A549 (cell line): ENCODE data around the gene DGKA. TPM values are rescaled to one million over a fixed set of nuclear protein-coding genes. Genes with fewer than 3 reads are reported as not detected.

Source experiments
- ATAC-seq, 2 experiments: fragments of 200-7000 bp in 1 of 2; fragments of >200 bp in 1 of 2; cut with Nextera tagmentation in 1 of 2; cut with Tn5 transposase in 1 of 2; 3 replicates each; pipeline versions ENCODE4 v1.8.0 to v1.9.1; 2018 to 2020; ENCODE audit warnings: mild to moderate bottlenecking in 1 of 2, moderate library complexity in 1 of 2
- CTCF ChIA-PET: fragments of 300-600 bp; sonication (Branson Sonifier 250); formaldehyde crosslinking; extraction: SDS; loops from one replicate; lab custom pipeline; 2021; ENCODE audit warnings: antibody characterized with exemption, inconsistent platforms; lab: Yijun Ruan, JAX
- POLR2A ChIA-PET: fragments of 350-600 bp; formaldehyde crosslinking; extraction: SDS; loops from one replicate; lab custom pipeline; 2021; ENCODE audit warnings: antibody characterized with exemption, inconsistent platforms; lab: Yijun Ruan, JAX
- DNase-seq, 2 experiments: peaks; one replicate each; pipeline versions ENCODE4 v3.0.0 to v3.0.0-alpha.2; 2011 to 2016; ENCODE audit warnings: low read depth in 1 of 2, low spot score in 1 of 2
- FAIRE-seq: peaks from 2 replicates; lab custom pipeline; 2011; peaks lifted over from hg19 to GRCh38; lab: Jason Lieb, UNC
- H3K27ac ChIP-seq, 2 experiments: fragments of >200 bp; sonication (Bioruptor Twin); formaldehyde crosslinking; 3 replicates each; pipeline ENCODE4 v1.5.1; 2016 to 2017
- H3K4me1 ChIP-seq: fragments of >200 bp; sonication (Bioruptor Twin); formaldehyde crosslinking; 3 replicates; pipeline ENCODE4 v1.6.1; 2016
- H3K4me2 ChIP-seq: fragments of >200 bp; sonication (Bioruptor Twin); formaldehyde crosslinking; 3 replicates; pipeline ENCODE4 v1.6.1; 2016
- H3K4me3 ChIP-seq: fragments of >200 bp; sonication (Bioruptor Twin); formaldehyde crosslinking; 3 replicates; pipeline ENCODE4 v1.5.1; 2016
- H3K9me3 ChIP-seq: fragments of >200 bp; sonication (Bioruptor Twin); formaldehyde crosslinking; 3 replicates; pipeline ENCODE4 v1.6.1; 2016
- BCL3 ChIP-seq: fragments of >200 bp; sonication (Bioruptor Twin); formaldehyde crosslinking; IDR thresholded peaks from 3 replicates; pipeline ENCODE4 v1.6.1; 2016
- BHLHE40 ChIP-seq: IDR thresholded peaks from 2 replicates; pipeline ENCODE4 v1.6.1; 2012; ENCODE audit warnings: low read depth, low read length, inconsistent platforms
- CBX2 ChIP-seq: fragments of 200-600 bp; sonication (generic); IDR thresholded peaks from 2 replicates; pipeline ENCODE4 v1.6.1; 2016; ENCODE audit warnings: low read depth, mild to moderate bottlenecking, borderline replicate concordance
- CBX8 ChIP-seq: fragments of 200-600 bp; sonication (generic); IDR thresholded peaks from 2 replicates; pipeline ENCODE4 v1.6.1; 2016
- CEBPB ChIP-seq, 2 experiments: fragments of >200 bp in 1 of 2; sonication (Bioruptor Twin) in 1 of 2; formaldehyde crosslinking in 1 of 2; IDR thresholded peaks; 2 replicates each; pipeline ENCODE4 v1.6.1; 2012 to 2016
- CHD2 ChIP-seq: fragments of 150-350 bp; IDR thresholded peaks from 2 replicates; pipeline ENCODE4 v1.6.1; 2014; ENCODE audit warnings: low read length; ENCODE audit not compliant: partially characterized antibody
- FOXS1 ChIP-seq: fragments of 250-450 bp; sonication (Bioruptor Pico); IDR thresholded peaks from 2 replicates; pipeline ENCODE4 v1.5.0; 2020; ENCODE audit warnings: mild to moderate bottlenecking, moderate library complexity
- GATA3 ChIP-seq: IDR thresholded peaks from 2 replicates; pipeline ENCODE4 v1.6.1; 2012; ENCODE audit warnings: borderline replicate concordance
- JUN ChIP-seq, 2 experiments: fragments of >200 bp; sonication (Bioruptor Twin); formaldehyde crosslinking; IDR thresholded peaks; 2 replicates in 1 of 2; 3 replicates in 1 of 2; pipeline ENCODE4 v1.6.1; 2016 to 2017
- JUNB ChIP-seq: fragments of >200 bp; sonication (Bioruptor Twin); formaldehyde crosslinking; IDR thresholded peaks from 2 replicates; pipeline ENCODE4 v1.6.1; 2016
- MAFK ChIP-seq: fragments of 450-650 bp; IDR thresholded peaks from 2 replicates; pipeline ENCODE4 v1.6.1; 2014; ENCODE audit not compliant: partially characterized antibody
- MAX ChIP-seq: IDR thresholded peaks from 2 replicates; pipeline ENCODE4 v1.6.1; 2012
- NPAS2 ChIP-seq: fragments of 250-450 bp; sonication (Bioruptor Pico); IDR thresholded peaks from 2 replicates; pipeline ENCODE4 v1.8.0; 2022; ENCODE audit warnings: mild to moderate bottlenecking, moderate library complexity, borderline replicate concordance
- PBX3 ChIP-seq: IDR thresholded peaks from 2 replicates; pipeline ENCODE4 v1.6.1; 2012
- PHF8 ChIP-seq: fragments of 200-600 bp; sonication (generic); IDR thresholded peaks from 2 replicates; pipeline ENCODE4 v1.6.1; 2016; ENCODE audit warnings: low read depth, mild to moderate bottlenecking, antibody characterized with exemption, moderate library complexity, borderline replicate concordance
- POLR2A ChIP-seq: IDR thresholded peaks from 2 replicates; pipeline ENCODE4 v1.6.1; 2012; ENCODE audit warnings: mild to moderate bottlenecking, low read length
- POLR2AphosphoS2 ChIP-seq: conservative IDR thresholded peaks from 2 replicates; pipeline ENCODE4 v1.6.1; 2012; ENCODE audit warnings: low read length, improper control_type of control experiment, inconsistent platforms
- RAD21 ChIP-seq, 2 experiments: fragments of >200 bp in 1 of 2; sonication (Bioruptor Twin) in 1 of 2; formaldehyde crosslinking in 1 of 2; IDR thresholded peaks in 1 of 2; conservative IDR thresholded peaks in 1 of 2; 2 replicates in 1 of 2; 3 replicates in 1 of 2; pipeline ENCODE4 v1.6.1; 2012 to 2018; ENCODE audit warnings: inconsistent platforms in 1 of 2
- RFX5 ChIP-seq: fragments of 450-650 bp; IDR thresholded peaks from 2 replicates; pipeline ENCODE4 v1.7.1; 2014; ENCODE audit warnings: antibody characterized with exemption, mild to moderate bottlenecking, moderate library complexity
- SMC3 ChIP-seq: fragments of >200 bp; sonication (Bioruptor Twin); formaldehyde crosslinking; IDR thresholded peaks from 3 replicates; pipeline ENCODE4 v1.6.1; 2018; ENCODE audit warnings: inconsistent platforms
- SREBF2 ChIP-seq: fragments of 450-650 bp; IDR thresholded peaks from 2 replicates; pipeline ENCODE4 v1.6.1; 2014; ENCODE audit warnings: mild to moderate bottlenecking, moderate library complexity
- TP53 ChIP-seq: fragments of 250-450 bp; sonication (Bioruptor Pico); IDR thresholded peaks from 2 replicates; pipeline ENCODE4 v1.5.0; 2021; ENCODE audit warnings: mild to moderate bottlenecking, moderate library complexity
- ZC3H11A ChIP-seq: fragments of 450-650 bp; IDR thresholded peaks from 2 replicates; pipeline ENCODE4 v1.6.1; 2014; ENCODE audit warnings: antibody characterized with exemption, mild to moderate bottlenecking
- ZNF302 ChIP-seq: fragments of 250-450 bp; sonication (Bioruptor Pico); IDR thresholded peaks from 2 replicates; pipeline ENCODE4 v1.9.0; 2021; ENCODE audit warnings: inconsistent platforms, mild to moderate bottlenecking, moderate library complexity
- WGBS: methylation state at CpG from one replicate; pipeline ENCODE4 v1.1.6; 2017; ENCODE audit errors: missing lambda C conversion rate; 5-methylcytosine and 5-hydroxymethylcytosine counted together
- polyA plus RNA-seq, 4 experiments: library from polyadenylated mRNA; depleted of rRNA in 3 of 4; stranded (reverse); fragments of >200 nt; fragmentation: RNase III in 1 of 4; extraction: RNeasy Plus Mini Kit Qiagen cat#74134 plus additional on column Dnase treatment in 1 of 4; gene quantifications; 2 replicates in 3 of 4; 3 replicates in 1 of 4; pipeline ENCODE4 v1.2.3, GENCODE V29; 2011 to 2017

Gene DGKA
- polyA plus RNA-seq, 2 of the 4 experiments (the other 2 are of a cell fraction), result 21.0 to 24.7 TPM

GRCh38 chr12:55926738-55927587, 4.0 kb upstream of the DGKA start (continued):
- peak; percentile 12; the same call in 1 of the 2 replicates for TF ChIP-seq GATA3
- TF ChIP-seq CHD2, result peak; percentile 38
- no peak for TF ChIP-seq RFX5
- TF ChIP-seq MAX, result peak; percentile 63; the same call in 1 of the 2 replicates
- TF ChIP-seq POLR2A, result peak; percentile 62
- TF ChIP-seq ZC3H11A, result no peak
- TF ChIP-seq JUN (IDR thresholded peaks at IDR 0.05), result peak; percentile 79 to 80; a peak in 4 of 5 replicates
- no peak for TF ChIP-seq TP53
- TF ChIP-seq RAD21 (conservative IDR thresholded peaks at IDR 0.05 in 1 of 2, IDR thresholded peaks at IDR 0.05 in 1 of 2), result peak; percentile 14 to 43; a peak in 2 of 5 replicates
- TF ChIP-seq SMC3, result peak; percentile 48; the same call in 2 of the 3 replicates

- no peak for FAIRE-seq
- H3K27ac ChIP-seq, result peak within 1 kb of the TSS; percentile 94 to 96
- 24% methylated on average over 27 of the region's 49 CpGs for WGBS
- peak within 1 kb of the TSS; percentile 90 for H3K4me2 ChIP-seq
- no peak for TF ChIP-seq CHD2
- TF ChIP-seq CEBPB (IDR thresholded peaks at IDR 0.05), result no peak
- TF ChIP-seq SMC3, result no peak
- 0 out of 2 replicates have a peak, but pooled peaks have one; percentile 32 for TF ChIP-seq TP53
- TF ChIP-seq SREBF2, result no peak
- TF ChIP-seq CBX2, result no peak
- no peak for TF ChIP-seq JUNB
- TF ChIP-seq ZC3H11A, result no peak
- TF ChIP-seq POLR2A, result peak; percentile 55
- no peak for TF ChIP-seq MAFK
- no peak for TF ChIP-seq POLR2AphosphoS2
- peak; percentile 47; the same call in 1 of the 2 replicates for TF ChIP-seq PHF8
- no peak for TF ChIP-seq CBX8
- no peak for TF ChIP-seq PBX3
- no peak for TF ChIP-seq BHLHE40
- no peak for TF ChIP-seq FOXS1 (CRISPR knock-in tag)
- ATAC-seq, result peak; percentile 54 to 72
- POLR2A ChIA-PET, result interaction anchor here (0.8 to 2.1 kb wide), 7 partner anchors 46 to 198 kb away, joined by 3 to 12 read pairs (median 3); partner anchors contain the start of genes DNAJC14, ORMDL2, PA2G4 and RAB5B
- peaks cover 39% of the 10 kb centered on the region for H3K4me1 ChIP-seq
- no peaks in the 10 kb centered on the region for H3K9me3 ChIP-seq
- CTCF ChIA-PET, result interaction anchor here (0.5 to 7.7 kb wide), 24 partner anchors 10 to 299 kb away, joined by 3 to 84 read pairs (median 4); partner anchors contain the start of genes DNAJC14, ORMDL2, RAB5B and SARNP
- H3K4me3 ChIP-seq, result peak within 1 kb of the TSS; percentile 89
- DNase-seq, result peak; percentile 69 to 85
Measured at GRCh38 chr12:55927588-55928502, 3.1 kb upstream of the DGKA start, which contains the start of gene PYM1. PYM1 (minus strand) TSS chr12:55927894; CDS start chr12:55927761, 133 bp downstream.

GRCh38 chr12:55929306-55929791, 1.6 kb upstream of the DGKA start:
- WGBS, result 83% methylated on average over 8 of the region's 8 CpGs
- Histone ChIP-seq H3K9me3 (no peaks in the 10 kb centered on the region), H3K4me3 (no peak overlapping the region), H3K4me1 (peaks cover 50% of the 10 kb centered on the region), H3K27ac (0 out of 6 replicates have a peak overlapping the region, but pooled peaks of 1 of the 2 experiments have one; percentile 6), H3K4me2 (no peak overlapping the region)
- no peak for DNase-seq
- no peak for FAIRE-seq
- ChIA-PET POLR2A (no interaction called here), CTCF (interaction anchor here (1.3 to 7.7 kb wide), 3 partner anchors 8 to 57 kb away, joined by 3 to 84 read pairs (median 48); no protein-coding TSS in a partner anchor)
- ATAC-seq, result no peak
- TF ChIP-seq CHD2 (no peak), NPAS2 (CRISPR knock-in tag) (no peak), JUNB (no peak), BHLHE40 (no peak), GATA3 (no peak), CBX8 (no peak), ZNF302 (CRISPR knock-in tag) (no peak), BCL3 (no peak)
